B cell (primary cell): Measurements from ENCODE around the gene PRKCB. TPM values are rescaled to one million over a fixed set of nuclear protein-coding genes. Genes with fewer than 3 reads are reported as not detected.

Experiments
- ATAC-seq: fragments of 200-7000 bp; cut with Tn5 transposase; one replicate; pipeline ENCODE4 v1.10.0; 2021; ENCODE audit warnings: low read depth, mild to moderate bottlenecking, moderate number of reproducible peaks, moderate library complexity
- CTCF ChIA-PET: fragments of 350-600 bp; sonication (Branson Sonifier 250); formaldehyde crosslinking; loops from one replicate; lab custom pipeline; 2021; ENCODE audit warnings: antibody characterized with exemption, inconsistent platforms; lab: Charles Lee
- POLR2A ChIA-PET: fragments of 350-600 bp; sonication (Branson Sonifier 250); formaldehyde crosslinking; loops from one replicate; lab custom pipeline; 2021; ENCODE audit warnings: antibody characterized with exemption; lab: Charles Lee
- DNase-seq: peaks from one replicate; pipeline ENCODE4 v3.0.0; 2013
- H2AFZ ChIP-seq: 2 replicates; pipeline ENCODE4 v1.6.1; 2012; ENCODE audit warnings: mild to moderate bottlenecking, low read depth, low read length; ENCODE audit not compliant: insufficient read depth, poor library complexity, severe bottlenecking
- H3K27ac ChIP-seq, 2 donors: 1 replicate in 1 of 2; 2 replicates in 1 of 2; pipeline ENCODE4 v1.5.1; 2012 to 2013; ENCODE audit warnings: low read length in 2 of 2, mild to moderate bottlenecking in 2 of 2, moderate library complexity in 1 of 2
- H3K27me3 ChIP-seq, 4 experiments: fragments of 200-600 bp in 1 of 4; sonication (generic) in 1 of 4; replicated peaks in 1 of 4; 1 replicate in 2 of 4; 2 replicates in 2 of 4; pipeline versions ENCODE4 v1.6.1 to v1.7.0; 2013 to 2016; ENCODE audit warnings: low read length in 3 of 4, mild to moderate bottlenecking in 2 of 4, mixed read lengths in 1 of 4, moderate library complexity in 1 of 4; ENCODE audit not compliant: insufficient read depth in 4 of 4, control insufficient read depth in 3 of 4; ENCODE audit errors: control extremely low read depth in 1 of 4
- H3K36me3 ChIP-seq, 2 experiments: replicated peaks in 1 of 2; 1 replicate in 1 of 2; 2 replicates in 1 of 2; pipeline versions ENCODE4 v1.6.1 to v1.7.1; 2013; ENCODE audit warnings: low read length in 1 of 2; ENCODE audit not compliant: insufficient read depth in 2 of 2, control insufficient read depth in 1 of 2; ENCODE audit errors: control extremely low read depth in 1 of 2, extremely low read depth in 1 of 2
- H3K4me1 ChIP-seq, 2 donors: fragments of 200-600 bp in 1 of 2; sonication (generic) in 1 of 2; 1 replicate in 1 of 2; 2 replicates in 1 of 2; pipeline versions ENCODE4 v1.5.1 to v1.6.1; 2013 to 2017; ENCODE audit warnings: low read length in 2 of 2; ENCODE audit not compliant: control insufficient read depth in 2 of 2, insufficient read depth in 2 of 2
- H3K4me2 ChIP-seq: replicated peaks from 2 replicates; pipeline ENCODE3; 2012; ENCODE audit warnings: mild to moderate bottlenecking, low read depth, low read length; ENCODE audit not compliant: poor library complexity, severe bottlenecking
- H3K4me3 ChIP-seq, 5 experiments: fragments of 200-600 bp in 1 of 5; sonication (generic) in 1 of 5; 1 replicate in 3 of 5; 2 replicates in 2 of 5; pipeline versions ENCODE4 v1.5.1 to v1.7.0; 2011 to 2016; ENCODE audit warnings: low read length in 4 of 5, mild to moderate bottlenecking in 4 of 5, low read depth in 2 of 5, control low read depth in 1 of 5, moderate library complexity in 1 of 5; ENCODE audit not compliant: insufficient read depth in 1 of 5; ENCODE audit errors: control extremely low read depth in 1 of 5, extremely low read depth in 1 of 5
- H3K79me2 ChIP-seq: fragments of 200-600 bp; sonication (generic); one replicate; pipeline ENCODE4 v1.6.0; 2016; ENCODE audit warnings: low read length; ENCODE audit not compliant: control insufficient read depth, insufficient read depth
- H3K9ac ChIP-seq: fragments of 200-600 bp; sonication (generic); 2 replicates; pipeline ENCODE4 v1.6.1; 2017; ENCODE audit warnings: mild to moderate bottlenecking, low read length, moderate library complexity
- H3K9me3 ChIP-seq, 3 donors: one replicate each; pipeline versions ENCODE4 v1.6.1 to v1.7.1; 2013; ENCODE audit warnings: low read length in 2 of 3; ENCODE audit not compliant: control insufficient read depth in 2 of 3, insufficient read depth in 1 of 3; ENCODE audit errors: control extremely low read depth in 1 of 3
- H4K20me1 ChIP-seq: 2 replicates; pipeline ENCODE4 v1.6.0; 2012; ENCODE audit warnings: mild to moderate bottlenecking, low read length; ENCODE audit not compliant: insufficient read depth, control insufficient read depth, poor library complexity, severe bottlenecking
- H3K27ac Mint-ChIP-seq: one replicate; pipeline ENCODE4 v1.8.0; 2021; ENCODE audit warnings: mixed read lengths
- H3K27me3 Mint-ChIP-seq: one replicate; pipeline ENCODE4 v1.8.0; 2021; ENCODE audit warnings: mixed read lengths
- H3K4me1 Mint-ChIP-seq: one replicate; pipeline ENCODE4 v1.8.0; 2021; ENCODE audit warnings: mixed read lengths
- H3K4me3 Mint-ChIP-seq: one replicate; pipeline ENCODE4 v1.8.0; 2021; ENCODE audit warnings: mixed read lengths
- H3K9me3 Mint-ChIP-seq: one replicate; pipeline ENCODE4 v1.8.0; 2022; ENCODE audit warnings: mixed read lengths; ENCODE audit not compliant: insufficient read depth
- EZH2 ChIP-seq: IDR thresholded peaks from 2 replicates; pipeline ENCODE4 v1.6.1; 2012; ENCODE audit warnings: borderline replicate concordance, low read depth, mild to moderate bottlenecking, moderate library complexity, low read length; ENCODE audit not compliant: insufficient read depth, poor library complexity, severe bottlenecking
- WGBS: methylation state at CpG from one replicate; pipeline ENCODE4 v1.1.5; 2013; ENCODE audit warnings: missing lambda C conversion rate; ENCODE audit not compliant: insufficient coverage; 5-methylcytosine and 5-hydroxymethylcytosine counted together
- intact Hi-C: fragments of 100-400 bp; cut with micrococcal nuclease; formaldehyde crosslinking; loops from one replicate; pipeline ENCODE4 v1.10.0; 2022
- polyA plus RNA-seq: library from polyadenylated mRNA; depleted of rRNA; stranded (reverse); fragments of >200 nt; gene quantifications from 2 replicates; pipeline ENCODE4 v1.2.3, GENCODE V29; 2012
- total RNA-seq, 2 donors: library from RNA; stranded (reverse); fragments of 120-200 nt in 1 of 2; gene quantifications; 1 replicate in 1 of 2; 2 replicates in 1 of 2; pipeline versions ENCODE4 v1.2.3 to v1.2.4, GENCODE V29; 2013 to 2022
- TF ChIP-seq, protein P1 (sequence below): fragments of 200-600 bp; IDR thresholded peaks from one replicate; pipeline ENCODE4 v1.8.0; 2022; ENCODE audit warnings: antibody characterized with exemption, mild to moderate bottlenecking

Gene PRKCB
- total and polyA plus RNA-seq, 2 donors (not counting 1 experiment from before 2014, with no cell fraction given) = 106 to 373 TPM

DNA sequence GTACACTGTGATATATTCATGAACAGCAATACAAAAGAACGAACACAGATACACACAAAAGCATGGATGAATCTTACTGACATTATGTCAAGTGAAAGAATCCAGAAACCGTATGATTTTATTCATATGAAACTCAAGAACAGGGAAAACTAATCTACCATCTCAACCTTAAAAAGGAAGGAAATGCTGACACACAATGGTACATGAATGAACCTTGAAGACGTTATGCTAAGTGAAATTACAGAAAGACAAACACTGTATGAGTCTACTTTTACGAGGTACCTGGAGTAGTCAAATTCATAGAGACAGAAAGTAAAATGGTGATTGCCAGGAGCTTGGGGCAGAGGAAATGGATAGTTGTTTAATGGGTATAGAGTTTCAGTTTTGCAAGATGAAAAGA lies 8.7 kb upstream of the PRKCB start:
- ATAC-seq = peak; percentile 25
- peak overlapping the region; percentile 50 for H3K4me2 ChIP-seq
- TF ChIP-seq EZH2 = no peak
- TF ChIP-seq, protein P1, sequence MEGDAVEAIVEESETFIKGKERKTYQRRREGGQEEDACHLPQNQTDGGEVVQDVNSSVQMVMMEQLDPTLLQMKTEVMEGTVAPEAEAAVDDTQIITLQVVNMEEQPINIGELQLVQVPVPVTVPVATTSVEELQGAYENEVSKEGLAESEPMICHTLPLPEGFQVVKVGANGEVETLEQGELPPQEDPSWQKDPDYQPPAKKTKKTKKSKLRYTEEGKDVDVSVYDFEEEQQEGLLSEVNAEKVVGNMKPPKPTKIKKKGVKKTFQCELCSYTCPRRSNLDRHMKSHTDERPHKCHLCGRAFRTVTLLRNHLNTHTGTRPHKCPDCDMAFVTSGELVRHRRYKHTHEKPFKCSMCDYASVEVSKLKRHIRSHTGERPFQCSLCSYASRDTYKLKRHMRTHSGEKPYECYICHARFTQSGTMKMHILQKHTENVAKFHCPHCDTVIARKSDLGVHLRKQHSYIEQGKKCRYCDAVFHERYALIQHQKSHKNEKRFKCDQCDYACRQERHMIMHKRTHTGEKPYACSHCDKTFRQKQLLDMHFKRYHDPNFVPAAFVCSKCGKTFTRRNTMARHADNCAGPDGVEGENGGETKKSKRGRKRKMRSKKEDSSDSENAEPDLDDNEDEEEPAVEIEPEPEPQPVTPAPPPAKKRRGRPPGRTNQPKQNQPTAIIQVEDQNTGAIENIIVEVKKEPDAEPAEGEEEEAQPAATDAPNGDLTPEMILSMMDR = no peak

DNA sequence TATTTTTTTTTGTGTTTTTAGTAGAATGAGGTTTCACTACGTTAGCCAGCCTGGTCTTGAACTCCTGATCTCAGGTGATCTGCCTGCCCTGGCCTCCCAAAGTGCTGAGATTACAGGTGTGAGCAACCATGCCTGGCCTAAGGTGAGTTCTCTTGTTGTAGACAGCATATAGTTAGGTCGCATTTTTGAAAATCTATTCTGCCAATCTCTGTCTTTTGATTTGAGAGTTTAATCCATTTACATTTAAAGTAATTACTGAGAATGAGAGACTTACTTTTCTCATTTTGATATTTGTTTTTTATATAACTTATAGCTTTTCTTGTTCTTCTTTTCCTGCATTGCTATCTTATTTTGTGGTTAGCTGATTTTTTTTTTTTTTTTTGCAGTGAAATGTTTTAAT lies 6.3 kb upstream of the PRKCB start:
- peaks cover 3% of the 10 kb centered on the region for H3K9me3 Mint-ChIP-seq
- H3K27me3 Mint-ChIP-seq = no peaks in the 10 kb centered on the region
- ATAC-seq (no peak), DNase-seq (no peak)
- Histone ChIP-seq H3K79me2 (peaks cover 5% of the 10 kb centered on the region), H3K36me3 (no peaks in the 10 kb centered on the region), H2AFZ (no peak overlapping the region), H3K27me3 (no peaks in the 10 kb centered on the region), H3K27ac (no peak overlapping the region), H3K4me2 (no peak overlapping the region), H3K4me1 (peaks cover 25 to 26% of the 10 kb centered on the region in 2 donors), H4K20me1 (no peaks in the 10 kb centered on the region), H3K4me3 (no peak overlapping the region), H3K9me3 (peaks cover 3 to 10% (median 5%) of the 10 kb centered on the region in 3 donors), H3K9ac (no peak overlapping the region)
- ChIA-PET CTCF (interaction anchor here (0.7 to 3.3 kb wide), 3 partner anchors 22 to 48 kb away, joined by 3 to 17 read pairs (median 3); no protein-coding TSS in a partner anchor), POLR2A (no interaction called here)
- no peak overlapping the region for H3K4me3 Mint-ChIP-seq
- 93% methylated on average over 1 of the region's 2 CpGs for WGBS
- no peak overlapping the region for H3K27ac Mint-ChIP-seq
- TF ChIP-seq EZH2 = no peak
- TF ChIP-seq, protein P1 = no peak
- H3K4me1 Mint-ChIP-seq = peaks cover 26% of the 10 kb centered on the region
- intact Hi-C loops = no loop called here

More for the DNA sequence above, 8.7 kb upstream of the PRKCB start:
- POLR2A ChIA-PET = interaction anchor here (1.6 kb wide), 1 partner anchor 24 kb away, joined by 3 read pairs; no protein-coding TSS in a partner anchor
- CTCF ChIA-PET = interaction anchor here (0.6 to 3.6 kb wide), 9 partner anchors 9 to 259 kb away, joined by 3 to 17 read pairs (median 3); partner anchors contain the start of gene PRKCB
- Histone ChIP-seq H3K27ac (peak overlapping the region; percentile 36 to 62), H3K9ac (no peak overlapping the region), H2AFZ (no peak overlapping the region), H3K27me3 (no peaks in the 10 kb centered on the region), H3K36me3 (no peaks in the 10 kb centered on the region), H3K4me1 (peaks cover 25 to 26% of the 10 kb centered on the region in 2 donors), H3K4me3 (peak overlapping the region in 1 of 5 experiments; percentile 16), H3K79me2 (peaks cover 3% of the 10 kb centered on the region), H3K9me3 (peaks cover 3 to 10% (median 5%) of the 10 kb centered on the region in 3 donors), H4K20me1 (no peaks in the 10 kb centered on the region)
- WGBS = 0% methylated on average over 2 of the region's 4 CpGs
- Mint-ChIP-seq H3K9me3 (peaks cover 3% of the 10 kb centered on the region), H3K4me1 (peaks cover 28% of the 10 kb centered on the region), H3K27ac (peak overlapping the region; percentile 84), H3K4me3 (peak overlapping the region; percentile 77), H3K27me3 (no peaks in the 10 kb centered on the region)
- no peak for DNase-seq
- intact Hi-C loops = loop anchor here (2.0 kb wide), 1 partner anchor 20 kb away; no protein-coding TSS in a partner anchor
